HG03175 (cell line): Measurements from ENCODE around the gene SGF29.
"Not testable (repeated sequence)": the region's sequence is repeated elsewhere in the genome, so short reads cannot be mapped to it uniquely, and the experiment has no call there.

ENCODE experiments used
- ATAC-seq: cut with Tn5 transposase; IDR thresholded peaks from one replicate; pipeline ENCODE4 v1.9.1; 2021; ENCODE audit warnings: mild to moderate bottlenecking, moderate library complexity; ENCODE audit not compliant: unreplicated experiment

Gene SGF29

DNA sequence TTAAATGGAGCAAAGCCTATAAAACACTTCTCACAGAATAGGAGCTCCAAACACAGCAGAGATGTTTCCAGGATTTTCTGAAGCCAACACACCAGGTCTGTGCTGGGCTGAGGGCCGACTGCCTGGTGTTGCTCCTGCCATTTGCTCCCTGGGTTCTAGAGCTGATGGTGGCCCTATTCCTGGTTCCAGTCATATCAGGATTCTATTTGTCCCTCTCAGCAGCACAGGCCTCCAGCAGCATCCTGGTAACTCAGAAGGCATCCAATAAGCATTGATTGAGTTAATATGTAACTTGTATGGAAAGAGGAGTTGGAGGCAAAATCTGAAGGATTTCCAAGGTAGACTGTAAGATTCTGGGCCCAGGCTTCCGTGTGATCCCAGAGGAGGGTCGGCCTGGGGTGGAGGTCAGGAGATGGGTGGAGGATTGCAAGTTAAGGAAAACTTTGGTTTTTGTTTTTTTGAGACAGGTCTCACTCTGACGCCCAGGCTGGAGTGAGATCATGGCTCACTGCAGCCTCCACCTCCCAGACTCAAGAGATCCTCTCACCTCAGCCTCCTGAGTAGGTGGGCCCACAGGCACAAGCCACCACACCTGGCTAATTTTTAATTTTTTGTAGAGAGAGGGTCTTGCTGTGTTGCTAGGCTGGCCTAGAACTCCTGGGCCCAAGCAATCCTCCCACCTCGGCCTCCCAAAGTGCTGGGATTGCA is 20.6 kb upstream of the SGF29 start:
- ATAC-seq, result no peak

DNA sequence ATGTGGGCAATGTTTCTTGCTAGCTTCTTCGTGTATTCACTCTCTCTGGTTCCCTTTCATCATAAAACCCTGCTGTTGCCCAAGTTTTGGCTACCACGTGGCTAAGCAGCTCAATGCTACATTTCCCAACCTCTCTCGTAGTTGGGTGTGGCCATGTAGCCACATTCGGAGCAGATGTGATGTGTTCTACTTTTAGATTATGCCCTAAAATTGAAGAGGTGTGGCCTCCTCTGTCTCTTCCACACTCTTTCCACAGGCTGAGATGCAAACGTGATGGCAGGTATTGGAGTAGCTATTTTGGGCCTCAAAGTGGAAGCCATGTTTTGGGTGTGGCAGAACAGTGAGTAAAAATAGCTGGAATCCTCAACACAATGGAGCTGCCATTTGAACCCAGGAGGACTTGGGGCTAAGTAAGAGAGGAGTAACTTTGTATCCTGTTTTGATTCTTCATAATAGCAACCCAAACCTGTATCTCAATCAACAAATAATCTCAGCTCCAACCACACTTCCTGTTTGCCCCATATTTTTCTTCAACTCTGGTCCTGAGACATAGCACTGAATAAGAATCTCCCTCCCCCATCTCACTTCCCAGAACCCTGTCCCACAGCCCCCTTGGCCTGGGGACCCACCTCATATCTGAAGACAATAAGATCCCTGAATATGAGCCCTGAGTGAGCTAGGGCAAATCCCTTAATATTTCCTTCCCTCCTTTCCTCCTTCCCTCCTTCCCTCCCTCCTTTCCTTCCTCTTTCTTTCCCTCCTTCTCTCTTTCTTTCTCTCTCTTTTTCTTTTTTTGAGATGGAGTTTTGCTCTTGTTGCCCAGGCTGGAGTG is 19.0 kb upstream of the SGF29 start:
- ATAC-seq, result no peak

GRCh38 chr16:28537076-28537475 is 16.6 kb upstream of the SGF29 start:
- no peak for ATAC-seq

- ATAC-seq, result no peak
Observed at GRCh38 chr16:28537964-28538732, 15.6 kb upstream of the SGF29 start.

- ATAC-seq, result no peak
Observed at GRCh38 chr16:28538733-28539596, 14.8 kb upstream of the SGF29 start, which contains the start of gene NUPR1. Gene NUPR1, minus strand, starts transcription at chr16:28538974. Its CDS starts 67 bp downstream, at chr16:28538907.

GRCh38 chr16:28540346-28540745 is 13.4 kb upstream of the SGF29 start:
- no peak for ATAC-seq

- ATAC-seq, result no peak
Observed at GRCh38 chr16:28542646-28543045, 11.1 kb upstream of the SGF29 start.

DNA sequence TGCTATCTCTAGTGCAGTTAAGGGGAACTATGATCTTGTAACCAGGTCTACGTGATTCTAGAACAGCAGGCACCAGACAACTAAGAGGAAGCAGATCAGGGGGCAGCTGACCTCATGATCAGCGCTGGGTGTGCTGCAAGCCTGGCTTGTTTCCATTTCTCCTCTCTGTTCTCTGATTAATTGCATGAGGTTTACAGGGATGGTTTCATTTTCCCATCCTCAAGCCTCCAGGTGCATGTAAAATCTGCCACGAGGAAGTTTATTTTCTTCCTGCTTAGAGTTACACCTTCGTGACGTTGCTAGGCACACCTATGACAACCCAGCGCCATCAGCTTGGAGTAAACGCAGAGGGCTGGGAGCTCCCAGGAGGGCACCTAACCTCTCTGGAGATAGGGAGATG is 10.6 kb upstream of the SGF29 start:
- ATAC-seq, result no peak

DNA sequence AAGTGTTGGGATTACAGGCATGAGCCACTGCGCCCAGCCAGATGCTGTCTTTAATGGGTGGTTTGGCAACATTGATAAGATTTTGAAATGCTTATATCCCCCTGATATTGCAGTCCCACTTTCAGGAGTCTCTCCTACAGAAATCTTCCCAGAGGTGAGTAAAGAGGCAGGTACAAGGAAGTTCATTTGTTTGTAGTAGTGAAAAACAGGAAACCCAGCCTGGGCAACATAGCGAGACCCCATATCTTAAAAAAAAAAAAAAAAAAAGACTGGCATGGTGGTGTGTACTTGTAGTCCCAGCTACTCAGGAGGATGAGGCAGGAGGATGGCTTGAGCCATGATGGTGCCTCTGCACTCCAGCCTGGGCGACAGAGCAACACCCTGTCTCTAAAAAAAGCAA is 8.7 kb upstream of the SGF29 start:
- ATAC-seq, result no peak

DNA sequence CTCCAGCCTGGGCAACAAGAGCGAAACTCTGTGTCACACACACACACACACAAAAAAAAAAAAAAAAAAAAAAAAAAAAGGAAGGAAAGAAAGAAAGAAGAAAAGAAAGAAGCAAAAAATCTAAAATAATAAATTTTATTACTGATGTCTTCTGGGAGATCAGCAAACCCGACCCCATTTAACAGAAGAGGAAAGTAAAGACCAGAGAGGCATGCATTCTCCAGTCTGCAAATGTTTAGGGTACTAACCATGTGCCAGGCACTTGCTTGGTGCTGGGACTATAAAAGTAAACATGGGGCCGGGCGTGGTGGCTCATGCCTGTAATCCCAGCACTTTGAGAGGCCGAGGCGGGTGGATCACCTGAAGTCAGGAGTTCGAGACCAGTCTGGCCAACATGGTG is 7.8 kb upstream of the SGF29 start:
- ATAC-seq, result not testable (repeated sequence)

DNA sequence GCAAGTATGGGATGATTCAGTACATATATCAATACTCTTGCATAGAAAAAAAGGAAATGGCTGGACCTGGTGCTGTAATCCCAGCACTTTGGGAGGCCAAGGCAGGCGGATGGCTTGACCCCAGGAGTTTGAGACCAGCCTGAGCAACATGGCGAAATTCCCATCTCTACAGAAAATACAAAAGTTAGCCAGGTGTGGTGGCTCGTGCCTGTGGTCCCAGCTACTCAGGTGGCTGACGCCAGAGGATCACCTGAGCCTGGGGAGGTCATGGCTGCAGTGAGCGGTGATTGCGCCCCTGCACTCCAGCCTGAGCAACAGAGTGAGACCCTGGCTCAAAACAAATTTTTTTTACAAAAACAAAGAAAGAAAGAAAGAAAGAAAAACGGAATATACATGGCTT is 7.1 kb upstream of the SGF29 start:
- no peak for ATAC-seq

DNA sequence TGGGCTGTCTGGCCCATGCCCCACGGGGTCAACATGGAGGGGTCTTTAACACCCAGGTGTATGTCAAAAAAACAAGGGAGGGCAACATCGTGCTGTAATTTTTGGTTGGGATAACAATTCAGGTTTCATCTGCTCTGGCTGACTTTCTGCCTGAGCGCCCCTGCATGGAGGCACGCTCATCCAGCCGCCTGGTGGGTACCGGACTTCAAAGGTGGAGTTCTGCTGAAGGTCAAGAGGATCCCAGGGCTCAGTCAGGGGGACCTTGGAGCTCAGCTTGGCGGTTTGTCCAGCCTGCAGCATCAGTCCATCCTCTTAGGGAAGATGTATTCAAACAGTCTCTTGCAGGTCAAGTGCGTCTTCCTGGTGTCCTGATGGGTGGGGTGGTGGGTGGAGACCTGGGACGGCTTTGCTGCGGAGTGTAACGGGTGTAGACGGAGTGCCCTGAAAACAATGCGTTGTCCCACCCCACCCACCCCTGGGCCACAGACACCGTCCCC is 5.4 kb upstream of the SGF29 start:
- no peak for ATAC-seq

DNA sequence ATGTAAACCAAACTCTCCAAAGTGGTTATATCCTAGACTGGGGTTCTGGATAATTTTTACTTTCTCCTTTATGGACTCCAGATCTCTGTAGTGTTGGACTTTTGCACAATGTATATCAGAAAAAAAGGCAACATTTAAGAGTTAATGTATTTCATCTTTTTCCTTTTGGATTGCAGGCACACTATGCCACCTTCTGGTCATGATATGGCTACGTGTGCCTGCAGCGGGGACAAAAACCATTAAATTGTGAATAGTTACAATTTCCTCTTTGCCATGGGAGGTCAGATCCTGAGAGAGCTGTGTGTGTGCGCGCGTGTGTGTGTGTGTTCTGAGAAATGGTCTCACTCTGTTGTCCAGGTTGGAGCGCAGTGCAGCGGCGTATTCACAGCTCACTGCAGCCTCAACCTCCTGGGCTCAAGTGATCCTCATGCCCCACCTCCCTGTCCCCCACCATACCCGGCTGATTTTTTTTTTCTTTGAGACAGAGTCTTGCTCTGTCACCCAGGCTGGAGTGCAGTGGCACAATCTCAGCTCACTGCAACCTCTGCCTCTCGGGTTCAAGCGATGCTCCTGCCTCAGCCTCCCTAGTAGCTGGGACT is 4.3 kb upstream of the SGF29 start:
- no peak for ATAC-seq

GRCh38 chr16:28554634-28555423 is 1.1 kb downstream of the SGF29 start:
- no peak for ATAC-seq

GRCh38 chr16:28555561-28555960 is 1.8 kb downstream of the SGF29 start:
- no peak for ATAC-seq

- ATAC-seq, result no peak
Observed at GRCh38 chr16:28556914-28557320, 3.2 kb downstream of the SGF29 start.

- ATAC-seq, result no peak
Observed at GRCh38 chr16:28558456-28558855, 4.7 kb downstream of the SGF29 start.

GRCh38 chr16:28561557-28562187 is 8.0 kb downstream of the SGF29 start:
- no peak for ATAC-seq

GRCh38 chr16:28562199-28562598 is 8.5 kb downstream of the SGF29 start:
- ATAC-seq, result no peak
